OCI-M2 (cell line): ENCODE measurements around the gene CCDC78.

Experiments used
- DNase-seq: peaks from one replicate; lab custom pipeline; 2025; ENCODE audit not compliant: unreplicated experiment; lab: John Stamatoyannopoulos, UW

The CCDC78 gene

GRCh38 chr16:711548-712320 is 14.5 kb downstream of the CCDC78 start:
- DNase-seq = no peak

- DNase-seq = no peak
Measured at GRCh38 chr16:711084-711483, 15.2 kb downstream of the CCDC78 start.

GRCh38 chr16:710500-711075 is 15.7 kb downstream of the CCDC78 start:
- no peak for DNase-seq

- DNase-seq = no peak
Measured at GRCh38 chr16:709566-710499, 16.4 kb downstream of the CCDC78 start.

- no peak for DNase-seq
Measured at GRCh38 chr16:708959-709358, 17.3 kb downstream of the CCDC78 start.

GRCh38 chr16:708019-708418 is 18.2 kb downstream of the CCDC78 start:
- DNase-seq = no peak

- DNase-seq = no peak
Measured at GRCh38 chr16:707062-707538, 19.1 kb downstream of the CCDC78 start.

GRCh38 chr16:706189-707061 is 19.8 kb downstream of the CCDC78 start:
- no peak for DNase-seq

- DNase-seq = no peak
Measured at GRCh38 chr16:705431-706188, 20.6 kb downstream of the CCDC78 start, which contains the start of gene FBXL16. FBXL16 (minus strand) TSS chr16:705801; CDS start chr16:697405, 8,396 bp downstream.

- DNase-seq = no peak
Measured at GRCh38 chr16:704552-705380, 21.5 kb downstream of the CCDC78 start.

GRCh38 chr16:704047-704446 is 22.2 kb downstream of the CCDC78 start:
- DNase-seq = no peak

GRCh38 chr16:703406-703805 is 22.8 kb downstream of the CCDC78 start:
- no peak for DNase-seq

GRCh38 chr16:702341-702740 is 23.9 kb downstream of the CCDC78 start:
- no peak for DNase-seq

GRCh38 chr16:700684-701584 is 25.3 kb downstream of the CCDC78 start:
- DNase-seq = no peak

- DNase-seq = no peak
Measured at GRCh38 chr16:698911-699671, 27.2 kb downstream of the CCDC78 start.

GRCh38 chr16:695355-696089 is 30.7 kb downstream of the CCDC78 start:
- DNase-seq = no peak
